Hippocampal formation (tissue), 2 donors: ENCODE results near the gene ABHD3.
"Not testable (repeated sequence)": the region's sequence is repeated elsewhere in the genome, so short reads cannot be mapped to it uniquely, and the experiment has no call there.

ENCODE experiments used
- DNase-seq, 2 donors: peaks; one replicate each; lab custom pipeline; 2025; lab: John Stamatoyannopoulos, UW

Gene ABHD3

GRCh38 chr18:21703241-21703820, 1.2 kb downstream of the ABHD3 start:
- DNase-seq, result no peak

- DNase-seq, result no peak
Observed at GRCh38 chr18:21702602-21703001, 2.0 kb downstream of the ABHD3 start.

GRCh38 chr18:21701621-21702020, 3.0 kb downstream of the ABHD3 start:
- DNase-seq, result no peak

- no peak for DNase-seq
Observed at GRCh38 chr18:21700528-21701075, 4.0 kb downstream of the ABHD3 start.

GRCh38 chr18:21693322-21693721, 11.3 kb downstream of the ABHD3 start:
- no peak for DNase-seq

GRCh38 chr18:21689736-21690135, 14.8 kb downstream of the ABHD3 start:
- DNase-seq, result no peak

- no peak for DNase-seq
Observed at GRCh38 chr18:21686282-21687105, 18.1 kb downstream of the ABHD3 start.

GRCh38 chr18:21685556-21685981, 19.0 kb downstream of the ABHD3 start:
- not testable (repeated sequence) for DNase-seq

GRCh38 chr18:21684731-21685130, 19.8 kb downstream of the ABHD3 start:
- DNase-seq, result no peak

- DNase-seq, result no peak
Observed at GRCh38 chr18:21682371-21683051, 22.1 kb downstream of the ABHD3 start.

- DNase-seq, result no peak
Observed at GRCh38 chr18:21680161-21680560, 24.4 kb downstream of the ABHD3 start.

GRCh38 chr18:21678859-21679258, 25.7 kb downstream of the ABHD3 start:
- DNase-seq, result no peak

- DNase-seq, result not testable (repeated sequence)
Observed at GRCh38 chr18:21675354-21675753, 29.2 kb downstream of the ABHD3 start.

GRCh38 chr18:21672521-21673267, 31.9 kb downstream of the ABHD3 start:
- no peak for DNase-seq

GRCh38 chr18:21669736-21670285, 34.8 kb downstream of the ABHD3 start:
- no peak for DNase-seq

- no peak for DNase-seq
Observed at GRCh38 chr18:21664069-21664468, 40.5 kb downstream of the ABHD3 start.

GRCh38 chr18:21663578-21663977, 41.0 kb downstream of the ABHD3 start:
- DNase-seq, result no peak

- DNase-seq, result no peak
Observed at GRCh38 chr18:21662581-21662980, 42.0 kb downstream of the ABHD3 start.

GRCh38 chr18:21660078-21660477, 44.5 kb downstream of the ABHD3 start:
- no peak for DNase-seq

GRCh38 chr18:21656402-21656801, 48.2 kb downstream of the ABHD3 start:
- DNase-seq, result no peak

GRCh38 chr18:21653361-21653760, 51.2 kb downstream of the ABHD3 start:
- DNase-seq, result no peak

- DNase-seq, result no peak
Observed at GRCh38 chr18:21652073-21652472, 52.5 kb downstream of the ABHD3 start.
